K562 (cell line): ENCODE measurements around the gene C1QL3. TPM values are rescaled to one million over a fixed set of nuclear protein-coding genes. Genes with fewer than 3 reads are reported as not detected.

Experiments
- ATAC-seq: fragments of 200-7000 bp; cut with Tn5 transposase; 3 replicates; pipeline ENCODE4 v1.9.1; 2020; ENCODE audit warnings: moderate library complexity
- BruUV-seq: library from RNA; stranded (reverse); fragments of 400-500 nt; replicated peaks from 2 replicates; lab custom pipeline; 2021; lab: Mats Ljungman, UMichigan
- CTCF ChIA-PET: fragments of 300-600 bp; formaldehyde crosslinking; extraction: SDS; loops from one replicate; lab custom pipeline; 2021; ENCODE audit warnings: low intra/inter-chr PET ratio; lab: Yijun Ruan, JAX
- POLR2A ChIA-PET: fragments of 300-600, 350-650 bp; sonication (Branson Sonifier 250); formaldehyde crosslinking; extraction: SDS; loops from one replicate; lab custom pipeline; 2021; ENCODE audit warnings: antibody characterized with exemption, inconsistent platforms; lab: Yijun Ruan, JAX
- DNase-seq, 4 experiments: peaks; one replicate each; pipeline versions ENCODE4 v3.0.0 to v3.0.0-alpha.2; 2011 to 2018; ENCODE audit warnings: low spot score in 3 of 4, mixed read lengths in 3 of 4; ENCODE audit errors: extremely low read depth in 1 of 4
- FAIRE-seq: peaks from 2 replicates; lab custom pipeline; 2011; peaks lifted over from hg19 to GRCh38; lab: Jason Lieb, UNC
- H2AFZ ChIP-seq: 2 replicates; pipeline ENCODE4 v1.6.0; 2011; ENCODE audit warnings: low read depth, low read length, control low read depth, inconsistent platforms
- H3K27ac ChIP-seq: fragments of 200-600 bp; 3 replicates; pipeline ENCODE4 v1.8.0; 2011; ENCODE audit warnings: low read depth, mild to moderate bottlenecking, control low read depth, inconsistent platforms, low read length, moderate library complexity, mixed read lengths; ENCODE audit errors: extremely low read depth
- H3K27me3 ChIP-seq, 2 experiments: fragments of 300-600 bp in 1 of 2; 2 replicates in 1 of 2; 3 replicates in 1 of 2; pipeline versions ENCODE4 v1.6.0 to v1.8.0; 2011; ENCODE audit warnings: inconsistent platforms in 2 of 2, low read length in 2 of 2, mild to moderate bottlenecking in 1 of 2, mixed read lengths in 1 of 2, moderate library complexity in 1 of 2; ENCODE audit not compliant: control insufficient read depth in 2 of 2, insufficient read depth in 2 of 2
- H3K36me3 ChIP-seq: fragments of 300-600 bp; 3 replicates; pipeline ENCODE4 v1.8.0; 2011; ENCODE audit warnings: mild to moderate bottlenecking, low read length, inconsistent platforms; ENCODE audit not compliant: control insufficient read depth, insufficient read depth
- H3K4me1 ChIP-seq, 2 experiments: fragments of 200-600 bp in 1 of 2; replicated peaks in 1 of 2; 2 replicates in 1 of 2; 3 replicates in 1 of 2; pipeline versions ENCODE4 v1.5.1 to v1.8.0; 2011; ENCODE audit warnings: inconsistent platforms in 2 of 2, low read length in 2 of 2, mild to moderate bottlenecking in 1 of 2, mixed read lengths in 1 of 2, moderate library complexity in 1 of 2; ENCODE audit not compliant: control insufficient read depth in 2 of 2, insufficient read depth in 2 of 2
- H3K4me2 ChIP-seq: 2 replicates; pipeline ENCODE4 v1.6.1; 2011; ENCODE audit warnings: low read length, control low read depth, inconsistent platforms, mixed read lengths; ENCODE audit not compliant: insufficient read depth
- H3K4me3 ChIP-seq: fragments of 200-600 bp; sonication (generic), shearing (Covaris generic); 2 replicates; pipeline ENCODE4 v1.5.1; 2016; ENCODE audit warnings: control low read depth, inconsistent platforms
- H3K79me2 ChIP-seq: fragments of 200-600 bp; 3 replicates; pipeline ENCODE4 v1.8.0; 2011; ENCODE audit warnings: low read length, inconsistent platforms; ENCODE audit not compliant: control insufficient read depth, insufficient read depth
- H3K9ac ChIP-seq, 2 experiments: 2 replicates each; pipeline versions ENCODE4 v1.6.0 to v1.6.1; 2011; ENCODE audit warnings: low read depth in 2 of 2, low read length in 2 of 2, control low read depth in 1 of 2, inconsistent platforms in 1 of 2, mild to moderate bottlenecking in 1 of 2, mixed read lengths in 1 of 2; ENCODE audit not compliant: insufficient read depth in 1 of 2
- H3K9me1 ChIP-seq: one replicate; pipeline ENCODE4 v1.6.0; 2011; ENCODE audit warnings: inconsistent platforms, mild to moderate bottlenecking, low read length, moderate library complexity; ENCODE audit not compliant: control insufficient read depth, insufficient read depth
- H3K9me3 ChIP-seq: replicated peaks from 2 replicates; pipeline ENCODE4 v1.5.1; 2011; ENCODE audit warnings: low read depth, low read length, inconsistent platforms; ENCODE audit not compliant: control insufficient read depth, insufficient read depth
- H4K20me1 ChIP-seq: replicated peaks from 2 replicates; pipeline ENCODE4 v1.6.1; 2011; ENCODE audit warnings: low read length, inconsistent platforms, mixed read lengths; ENCODE audit not compliant: control insufficient read depth, insufficient read depth
- BDP1 ChIP-seq: IDR thresholded peaks from 3 replicates; pipeline ENCODE4 v1.6.1; 2011; ENCODE audit not compliant: insufficient read length, insufficient read depth
- COPS2 ChIP-seq: fragments of 450-650 bp; conservative IDR thresholded peaks from 2 replicates; pipeline ENCODE4 v1.6.1; 2016; ENCODE audit warnings: mild to moderate bottlenecking, moderate library complexity
- CREB5 ChIP-seq: fragments of 250-450 bp; sonication (Bioruptor Pico); IDR thresholded peaks from 2 replicates; pipeline ENCODE4 v1.5.0; 2020; ENCODE audit warnings: mild to moderate bottlenecking
- CXXC5 ChIP-seq: fragments of 250-450 bp; sonication (Bioruptor Pico); IDR thresholded peaks from 2 replicates; pipeline ENCODE4 v1.8.0; 2022; ENCODE audit warnings: inconsistent platforms, mild to moderate bottlenecking, moderate library complexity
- FOXJ2 ChIP-seq: fragments of 200-800 bp; sonication (Bioruptor generic); IDR thresholded peaks from 2 replicates; pipeline ENCODE4 v1.6.1; 2016; ENCODE audit warnings: missing genetic modification characterization, missing compliant biosample characterization
- FOXK2 ChIP-seq, 2 experiments: fragments of 450-650 bp; IDR thresholded peaks in 1 of 2; conservative IDR thresholded peaks in 1 of 2; 2 replicates each; pipeline ENCODE4 v1.6.1; 2016; ENCODE audit warnings: low read depth in 2 of 2, mild to moderate bottlenecking in 1 of 2
- HBP1 ChIP-seq: fragments of 450-650 bp; formaldehyde crosslinking; IDR thresholded peaks from 2 replicates; pipeline ENCODE4 v1.4.0; 2022; ENCODE audit warnings: missing genetic modification characterization
- NCOA4 ChIP-seq: fragments of 450-650 bp; IDR thresholded peaks from 2 replicates; pipeline ENCODE4 v1.6.1; 2018; ENCODE audit warnings: mild to moderate bottlenecking; ENCODE audit not compliant: partially characterized antibody
- NR0B1 ChIP-seq: fragments of 450-650 bp; IDR thresholded peaks from one replicate; pipeline ENCODE4 v1.6.1; 2018; ENCODE audit warnings: mild to moderate bottlenecking, moderate library complexity; ENCODE audit not compliant: partially characterized antibody
- PHB2 ChIP-seq: fragments of 450-650 bp; IDR thresholded peaks from 2 replicates; pipeline ENCODE4 v1.6.1; 2017; ENCODE audit warnings: low read depth
- PTRF ChIP-seq: fragments of 450-650 bp; IDR thresholded peaks from 2 replicates; pipeline ENCODE4 v1.6.1; 2016; ENCODE audit warnings: mild to moderate bottlenecking, missing genetic modification characterization, missing compliant biosample characterization
- RBM25 ChIP-seq: fragments of 200-400 bp; formaldehyde crosslinking; IDR thresholded peaks from 2 replicates; pipeline ENCODE4 v1.6.1; 2018; ENCODE audit warnings: low read length, low read depth, moderate library complexity; ENCODE audit not compliant: severe bottlenecking
- TAF1 ChIP-seq: IDR thresholded peaks from 2 replicates; pipeline ENCODE4 v1.6.1; 2011; ENCODE audit warnings: mild to moderate bottlenecking, low read length, moderate library complexity; ENCODE audit not compliant: insufficient read depth, control insufficient read depth, severe bottlenecking; ENCODE audit errors: extremely low read depth
- ZNF124 ChIP-seq: sonication (generic); formaldehyde crosslinking; IDR thresholded peaks from 2 replicates; pipeline ENCODE4 v1.8.1; 2022; ENCODE audit warnings: missing genetic modification reagents
- WGBS: fragments of 100-300 bp; shearing (Covaris generic); methylation state at CpG from one replicate; pipeline ENCODE4 v1.1.6; 2016; ENCODE audit warnings: low coverage, mixed read lengths; ENCODE audit not compliant: insufficient coverage; ENCODE audit errors: missing lambda C conversion rate; 5-methylcytosine and 5-hydroxymethylcytosine counted together
- in situ Hi-C: fragments of 300-500 bp; cut with MboI; formaldehyde crosslinking; loops from 4 replicates; pipeline ENCODE4 v1.15.0; 2018; ENCODE audit warnings: inconsistent platforms, mixed read lengths
- intact Hi-C: fragments of 100-400 bp; cut with micrococcal nuclease; formaldehyde crosslinking; loops from 2 replicates; pipeline ENCODE4 v1.14.2; 2022
- polyA plus RNA-seq, 8 experiments: library from polyadenylated mRNA; depleted of rRNA in 4 of 8; stranded (reverse) in 5 of 8; unstranded in 3 of 8; fragments of >200 nt; fragmentation: Nextera tagmentation in 2 of 8; fragmentation: Illumina TruSeq in 1 of 8; extraction: Ambion mirVana in 2 of 8; extraction: Trizol in 1 of 8; gene quantifications; 2 replicates each; pipeline versions ENCODE4 v1.2.1 to v1.2.3, GENCODE V29; 2011 to 2014; ENCODE audit warnings: inconsistent platforms in 1 of 8, missing spikeins in 1 of 8
- total RNA-seq, 7 experiments: library from RNA; depleted of rRNA in 6 of 7; stranded (reverse); fragments of >200 nt in 6 of 7; fragmentation: Illumina TruSeq in 2 of 7; extraction: Trizol in 2 of 7; gene quantifications; 2 replicates each; pipeline versions ENCODE4 v1.2.1 to v1.2.3, GENCODE V29; 2011 to 2021; ENCODE audit warnings: low replicate concordance in 1 of 7

C1QL3 gene
- total and polyA plus RNA-seq, 9 of the 15 experiments (the other 6 are each of a cell fraction or from before 2014, with no cell fraction given), result 0.28 to 0.37 TPM; not detected in 7

- 0 out of 2 replicates have a peak, but pooled peaks have one; percentile 41 for TF ChIP-seq FOXJ2 (tag)
- no peak for TF ChIP-seq ZNF124 (CRISPR knock-in tag)
- no peak for TF ChIP-seq COPS2
- TF ChIP-seq PHB2, result no peak
- peak; percentile 51 for TF ChIP-seq RBM25
- TF ChIP-seq FOXK2 (conservative IDR thresholded peaks at IDR 0.05 in 1 of 2, IDR thresholded peaks at IDR 0.05 in 1 of 2; ENCODE audit: low read depth in 2 of 2), result 0 out of 4 replicates have a peak, but pooled peaks of 1 of the 2 experiments have one; percentile 14
- TF ChIP-seq TAF1, result no peak
- TF ChIP-seq, all 486 proteins: peak for 9
These were observed 23.5 kb upstream of the C1QL3 start (continued) for GRCh38 chr10:16545116-16545736.

- no TSS peak for BruUV-seq
- intact Hi-C loops, result loop anchor here (10.0 kb wide), 1 partner anchor 110 kb away; the partner anchor contains the start of gene PTER
- POLR2A ChIA-PET, result interaction anchor here (0.6 to 0.7 kb wide), 2 partner anchors 124 to 231 kb away, joined by 3 read pairs; no protein-coding TSS in a partner anchor
- Histone ChIP-seq H3K4me3 (no peak overlapping the region), H4K20me1 (no peaks in the 10 kb centered on the region), H3K9me1 (no peaks in the 10 kb centered on the region), H3K36me3 (no peaks in the 10 kb centered on the region), H2AFZ (no peak overlapping the region), H3K27me3 (peaks cover 9 to 11% of the 10 kb centered on the region in 2 experiments; a peak in 4 of 5 replicates), H3K79me2 (no peaks in the 10 kb centered on the region), H3K27ac (no peak overlapping the region), H3K9ac (no peak overlapping the region), H3K4me2 (no peak overlapping the region), H3K4me1 (no peaks in the 10 kb centered on the region; a peak in 1 of 5 replicates), H3K9me3 (no peaks in the 10 kb centered on the region)
- FAIRE-seq, result no peak
- no peak for ATAC-seq
- CTCF ChIA-PET, result no interaction called here
- no peak for DNase-seq
- in situ Hi-C loops, result no loop called here
- WGBS, result 0% methylated on average over 4 of the region's 4 CpGs
- TF ChIP-seq PTRF (no peak), BDP1 (no peak), NR0B1 (no peak), HBP1 (CRISPR knock-in tag) (no peak), CREB5 (CRISPR knock-in tag) (no peak), CXXC5 (no peak), NCOA4 (no peak)
These were observed 22.9 kb upstream of the C1QL3 start for GRCh38 chr10:16544591-16544990.
